GM18517 (cell line): ENCODE results near the gene KRTAP4-11.
"Not testable (repeated sequence)": the region's sequence is repeated elsewhere in the genome, so short reads cannot be mapped to it uniquely, and the experiment has no call there.

Experiments
- ATAC-seq: cut with Tn5 transposase; IDR thresholded peaks from one replicate; pipeline ENCODE4 v1.9.1; 2021; ENCODE audit warnings: mild to moderate bottlenecking, moderate library complexity; ENCODE audit not compliant: unreplicated experiment

KRTAP4-11 gene

GRCh38 chr17:41125064-41125463, 6.9 kb upstream of the KRTAP4-11 start:
- no peak for ATAC-seq

DNA sequence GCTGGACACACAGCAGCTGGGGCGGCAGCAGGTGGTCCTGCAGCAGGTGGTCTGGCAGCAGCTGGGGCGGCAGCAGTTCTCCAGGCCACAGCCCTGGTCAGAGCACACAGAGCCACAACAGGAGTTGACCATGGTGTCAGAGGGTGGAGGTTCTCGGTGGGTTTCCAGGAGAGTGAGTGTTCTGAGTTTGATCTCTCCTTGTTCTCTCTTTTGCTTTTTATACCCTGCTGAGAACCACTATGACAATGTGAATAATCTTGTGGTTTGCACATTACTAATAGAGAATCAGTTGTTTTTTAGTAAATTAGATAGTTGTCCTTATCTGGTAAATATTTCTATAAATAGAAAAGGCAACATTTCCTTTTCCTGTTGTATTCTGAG, 5.8 kb upstream of the KRTAP4-11 start, which contains the start of gene KRTAP4-12:
Gene KRTAP4-12, minus strand, starts transcription at position 192 of the 381 bp plus-strand sequence. Its CDS starts 60 bp downstream, at position 132.
- not testable (repeated sequence) for ATAC-seq

DNA sequence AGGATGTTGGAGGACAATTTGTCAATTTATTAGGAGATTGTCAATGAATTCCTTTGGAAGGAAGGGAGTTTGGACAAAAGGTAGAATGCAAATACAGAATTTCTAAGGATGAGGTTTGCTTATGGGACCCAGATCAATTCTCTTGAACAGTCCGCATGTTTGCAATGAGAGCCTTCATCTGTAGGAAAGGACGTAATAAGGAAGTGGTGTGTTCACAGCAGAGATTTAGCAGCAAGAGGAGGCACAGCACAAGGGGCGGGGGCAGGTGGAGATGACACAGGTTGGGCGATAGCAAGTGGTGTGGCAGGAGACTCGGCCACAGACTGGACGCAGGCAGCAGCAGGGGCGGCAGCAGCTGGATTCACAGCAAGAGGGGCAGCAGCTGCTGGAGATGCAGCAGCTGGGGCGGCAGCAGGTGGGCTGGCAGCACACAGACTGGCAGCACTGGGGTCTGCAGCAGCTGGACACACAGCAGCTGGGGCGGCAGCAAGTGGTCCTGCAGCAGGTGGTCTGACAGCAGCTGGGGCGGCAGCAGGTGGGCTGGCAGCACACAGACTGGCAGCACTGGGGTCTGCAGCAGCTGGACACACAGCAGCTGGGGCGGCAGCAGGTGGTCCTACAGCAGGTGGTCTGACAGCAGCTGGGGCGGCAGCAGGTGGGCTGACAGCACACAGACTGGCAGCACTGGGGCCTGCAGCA, 5.3 kb upstream of the KRTAP4-11 start:
- ATAC-seq, result not testable (repeated sequence)

DNA sequence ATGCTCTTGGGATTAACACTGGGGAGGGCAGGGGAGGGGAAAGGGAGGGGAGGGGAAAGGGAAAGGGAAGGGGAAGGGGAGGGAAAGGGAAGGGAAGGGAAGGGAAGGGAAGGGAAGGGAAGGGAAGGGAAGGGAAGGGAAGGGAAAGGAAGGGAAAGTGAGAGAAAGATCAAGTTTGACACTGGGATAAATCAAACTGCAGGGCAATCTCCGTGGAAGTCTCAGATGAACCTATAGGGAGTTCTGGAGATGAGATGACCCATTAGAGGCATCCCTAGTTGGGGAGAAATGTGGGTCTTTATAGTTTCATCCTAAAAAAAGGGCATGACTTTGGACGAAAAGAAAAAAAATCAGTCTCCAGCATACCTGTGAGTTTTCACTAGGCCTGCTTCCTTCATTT, 3.6 kb upstream of the KRTAP4-11 start:
- no peak for ATAC-seq

DNA sequence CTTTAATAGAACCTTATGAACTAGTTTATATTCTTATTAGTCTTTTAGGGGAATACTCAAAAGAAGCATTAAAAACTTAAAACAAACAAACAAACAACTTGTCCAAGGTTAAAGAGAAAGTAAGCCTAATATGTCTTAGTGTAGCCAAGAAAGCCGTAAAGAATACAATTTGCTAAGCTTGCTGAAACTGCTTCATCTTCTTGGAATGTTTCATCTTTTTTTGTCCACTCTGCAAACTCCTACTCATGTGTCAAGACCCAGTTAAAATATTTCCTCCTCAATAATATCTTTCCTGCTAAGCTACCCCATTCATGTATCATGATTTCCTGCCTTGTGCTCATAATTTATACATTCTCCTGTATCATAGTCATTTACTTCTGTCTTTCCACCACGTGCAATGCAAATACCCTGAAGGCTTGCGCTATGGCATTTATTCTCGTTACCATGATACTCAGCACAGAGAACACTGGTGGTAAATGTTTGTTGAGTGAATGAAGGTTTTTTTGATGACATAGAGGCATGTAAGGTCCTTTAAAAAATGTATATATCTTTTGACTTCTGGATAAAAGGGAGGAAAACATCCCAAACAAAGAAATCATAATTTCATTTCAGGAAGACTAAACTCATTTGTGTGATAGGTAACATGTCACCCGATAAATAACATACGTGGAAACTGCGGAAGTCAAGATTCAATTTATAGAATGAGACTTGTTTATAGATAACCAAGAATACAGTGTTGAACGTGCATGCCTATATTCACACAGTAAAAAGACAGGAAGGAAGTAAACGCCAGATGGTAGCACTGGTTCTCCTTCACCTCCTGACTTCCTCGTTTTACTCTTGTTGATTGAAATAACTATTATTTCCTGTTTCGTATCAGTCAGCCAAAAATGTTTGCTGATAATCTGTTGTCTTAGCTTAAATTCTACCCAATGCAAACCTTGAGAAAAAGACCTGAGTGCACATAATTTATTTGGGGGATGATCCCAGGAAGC, 1.8 kb upstream of the KRTAP4-11 start:
- ATAC-seq, result not testable (repeated sequence)

DNA sequence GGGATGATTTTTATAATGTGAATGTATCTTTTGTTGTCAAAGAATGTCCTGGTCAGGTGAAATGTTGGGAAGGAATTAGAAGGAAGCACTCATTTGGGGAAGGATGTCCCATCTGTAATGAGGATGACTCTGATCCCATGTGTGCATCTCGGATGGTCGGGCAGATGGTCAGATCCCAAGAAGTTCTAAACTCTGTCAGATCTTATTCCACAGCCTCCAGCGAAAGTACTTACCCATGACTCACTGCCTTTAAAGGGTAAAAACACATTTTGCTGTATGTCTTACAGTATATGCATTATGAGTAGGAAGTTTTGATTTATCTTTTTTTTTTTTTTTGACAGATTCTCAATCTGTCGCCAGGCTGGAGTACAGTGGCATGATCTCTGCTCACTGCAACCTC, 548 bp upstream of the KRTAP4-11 start:
- ATAC-seq, result no peak

GRCh38 chr17:41116297-41116696, 1.9 kb downstream of the KRTAP4-11 start:
- ATAC-seq, result no peak

GRCh38 chr17:41111151-41111885, 6.9 kb downstream of the KRTAP4-11 start:
- no peak for ATAC-seq

- not testable (repeated sequence) for ATAC-seq
Measured at GRCh38 chr17:41108728-41109386, 9.3 kb downstream of the KRTAP4-11 start.

- no peak for ATAC-seq
Measured at GRCh38 chr17:41107941-41108450, 10.2 kb downstream of the KRTAP4-11 start.

DNA sequence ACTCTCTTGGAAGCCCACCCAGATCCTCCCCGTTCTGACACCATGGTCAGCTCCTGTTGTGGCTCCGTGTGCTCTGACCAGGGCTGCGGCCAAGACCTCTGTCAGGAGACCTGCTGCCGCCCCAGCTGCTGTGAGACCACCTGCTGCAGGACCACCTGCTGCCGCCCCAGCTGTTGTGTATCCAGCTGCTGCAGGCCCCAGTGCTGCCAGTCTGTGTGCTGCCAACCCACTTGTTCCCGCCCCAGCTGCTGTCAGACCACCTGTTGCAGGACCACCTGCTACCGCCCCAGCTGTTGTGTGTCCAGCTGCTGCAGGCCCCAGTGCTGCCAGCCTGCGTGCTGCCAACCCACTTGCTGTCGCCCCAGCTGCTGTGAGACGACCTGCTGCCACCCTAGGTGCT, 12.8 kb downstream of the KRTAP4-11 start, which contains the start of gene KRTAP4-9:
Gene KRTAP4-9, plus strand, starts transcription at position 43 of the 400 bp plus-strand sequence. Its CDS starts 0 bp downstream, at position 43.
- not testable (repeated sequence) for ATAC-seq

GRCh38 chr17:41104386-41105038, 13.7 kb downstream of the KRTAP4-11 start:
- not testable (repeated sequence) for ATAC-seq

GRCh38 chr17:41103896-41104295, 14.3 kb downstream of the KRTAP4-11 start:
- no peak for ATAC-seq

- no peak for ATAC-seq
Measured at GRCh38 chr17:41101586-41102259, 16.4 kb downstream of the KRTAP4-11 start, which contains the start of gene KRTAP4-16. Gene KRTAP4-16, minus strand, starts transcription at chr17:41102209. Its CDS starts 0 bp downstream, at chr17:41102209.

- not testable (repeated sequence) for ATAC-seq
Measured at GRCh38 chr17:41099682-41100480, 18.3 kb downstream of the KRTAP4-11 start.

- no peak for ATAC-seq
Measured at GRCh38 chr17:41098481-41098880, 19.7 kb downstream of the KRTAP4-11 start.

DNA sequence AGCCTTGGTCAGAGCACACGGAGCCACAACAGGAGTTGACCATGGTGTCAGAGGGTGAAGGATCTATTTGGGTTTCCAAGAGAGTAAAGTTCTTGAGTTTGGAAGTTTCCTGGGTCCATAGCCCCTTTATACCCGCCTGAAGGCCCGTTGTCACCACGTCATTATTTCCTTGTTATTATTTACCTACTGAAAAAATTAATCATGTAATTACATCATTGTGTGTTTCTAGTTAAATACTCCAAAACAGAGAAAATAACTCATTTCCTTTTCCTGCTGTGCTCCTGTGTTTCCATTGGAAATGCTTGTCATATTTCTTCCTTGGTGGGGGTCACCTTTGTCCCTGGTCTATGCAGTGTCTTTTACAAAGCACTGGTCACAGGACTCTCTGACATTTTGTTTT, 20.1 kb downstream of the KRTAP4-11 start, which contains the start of gene KRTAP4-8:
Gene KRTAP4-8, minus strand, starts transcription at position 101 of the 400 bp plus-strand sequence. Its CDS starts 58 bp downstream, at position 43.
- ATAC-seq, result no peak

- ATAC-seq, result no peak
Measured at GRCh38 chr17:41096055-41096454, 22.1 kb downstream of the KRTAP4-11 start.
